GM11168 (cell line): Measurements from ENCODE around the gene UQCRC2.
"Not testable (repeated sequence)": the region's sequence is repeated elsewhere in the genome, so short reads cannot be mapped to it uniquely, and the experiment has no call there.

Experiments used
- in situ Hi-C: fragments of 300-500 bp; cut with MboI; formaldehyde crosslinking; loops from one replicate; pipeline ENCODE4 v1.12.0; 2022; ENCODE audit warnings: low sequenced_read_pairs; ENCODE audit not compliant: unreplicated experiment

The UQCRC2 gene

GRCh38 chr16:21973945-21974344, 20.8 kb downstream of the UQCRC2 start:
- in situ Hi-C loops: no loop called here

- in situ Hi-C loops: no loop called here
Observed at GRCh38 chr16:21980032-21980431, 26.9 kb downstream of the UQCRC2 start.

- in situ Hi-C loops: no loop called here
Observed at GRCh38 chr16:21982108-21982507, 28.9 kb downstream of the UQCRC2 start.

GRCh38 chr16:21984062-21984461, 30.9 kb downstream of the UQCRC2 start:
- in situ Hi-C loops: no loop called here

GRCh38 chr16:21985524-21985923, 32.4 kb downstream of the UQCRC2 start:
- in situ Hi-C loops: no loop called here

GRCh38 chr16:21986692-21987246, 33.6 kb downstream of the UQCRC2 start:
- in situ Hi-C loops: no loop called here

- in situ Hi-C loops: no loop called here
Observed at GRCh38 chr16:21987498-21987897, 34.3 kb downstream of the UQCRC2 start.

- in situ Hi-C loops: no loop called here
Observed at GRCh38 chr16:21989133-21989532, 36.0 kb downstream of the UQCRC2 start.

GRCh38 chr16:21989751-21990150, 36.6 kb downstream of the UQCRC2 start:
- in situ Hi-C loops: no loop called here

- in situ Hi-C loops: no loop called here
Observed at GRCh38 chr16:21990381-21990944, 37.3 kb downstream of the UQCRC2 start.

GRCh38 chr16:21991621-21992020, 38.5 kb downstream of the UQCRC2 start:
- in situ Hi-C loops: no loop called here

GRCh38 chr16:21994856-21995465, 41.8 kb downstream of the UQCRC2 start:
- in situ Hi-C loops: loop anchor here (5.0 kb wide), 1 partner anchor 112 kb away; no protein-coding TSS in a partner anchor

- in situ Hi-C loops: loop anchor here (5.0 kb wide), 1 partner anchor 110 kb away; no protein-coding TSS in a partner anchor
Observed at GRCh38 chr16:21996923-21997696, 43.9 kb downstream of the UQCRC2 start.

GRCh38 chr16:21997697-21998480, 44.7 kb downstream of the UQCRC2 start:
- in situ Hi-C loops: loop anchor here (5.0 kb wide), 1 partner anchor 109 kb away; no protein-coding TSS in a partner anchor

- in situ Hi-C loops: no loop called here
Observed at GRCh38 chr16:22001591-22001990, 48.4 kb downstream of the UQCRC2 start.

- in situ Hi-C loops: not testable (repeated sequence)
Observed at GRCh38 chr16:22002047-22002446, 48.9 kb downstream of the UQCRC2 start.

GRCh38 chr16:22003195-22003594, 50.0 kb downstream of the UQCRC2 start:
- in situ Hi-C loops: no loop called here

- in situ Hi-C loops: no loop called here
Observed at GRCh38 chr16:22004341-22004740, 51.2 kb downstream of the UQCRC2 start.

- in situ Hi-C loops: no loop called here
Observed at GRCh38 chr16:22005746-22006145, 52.6 kb downstream of the UQCRC2 start.

GRCh38 chr16:22006636-22007035, 53.5 kb downstream of the UQCRC2 start:
- in situ Hi-C loops: no loop called here
